ENCODE measurements around the gene SLC12A2.

Gene SLC12A2

DNA sequence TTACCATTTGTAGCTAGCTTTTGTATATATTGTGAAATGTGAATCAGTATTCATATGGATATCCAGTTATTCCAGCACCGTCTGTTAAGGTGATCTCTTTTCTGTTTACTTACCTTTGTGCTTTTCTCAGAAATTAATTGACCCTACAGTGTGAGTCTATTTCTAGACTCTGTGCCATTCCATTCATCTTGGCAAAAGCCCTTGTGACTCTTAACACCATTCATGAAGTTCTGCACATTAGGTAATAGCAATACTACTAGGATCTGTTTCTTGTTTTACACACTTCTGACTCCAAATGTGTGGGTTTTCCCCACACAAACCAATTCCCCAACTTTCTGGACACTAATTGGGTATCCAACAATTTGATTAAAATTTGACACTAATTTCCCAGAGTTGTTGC is 40.4 kb downstream of the SLC12A2 start:
- TF ChIP-seq, protein P1, sequence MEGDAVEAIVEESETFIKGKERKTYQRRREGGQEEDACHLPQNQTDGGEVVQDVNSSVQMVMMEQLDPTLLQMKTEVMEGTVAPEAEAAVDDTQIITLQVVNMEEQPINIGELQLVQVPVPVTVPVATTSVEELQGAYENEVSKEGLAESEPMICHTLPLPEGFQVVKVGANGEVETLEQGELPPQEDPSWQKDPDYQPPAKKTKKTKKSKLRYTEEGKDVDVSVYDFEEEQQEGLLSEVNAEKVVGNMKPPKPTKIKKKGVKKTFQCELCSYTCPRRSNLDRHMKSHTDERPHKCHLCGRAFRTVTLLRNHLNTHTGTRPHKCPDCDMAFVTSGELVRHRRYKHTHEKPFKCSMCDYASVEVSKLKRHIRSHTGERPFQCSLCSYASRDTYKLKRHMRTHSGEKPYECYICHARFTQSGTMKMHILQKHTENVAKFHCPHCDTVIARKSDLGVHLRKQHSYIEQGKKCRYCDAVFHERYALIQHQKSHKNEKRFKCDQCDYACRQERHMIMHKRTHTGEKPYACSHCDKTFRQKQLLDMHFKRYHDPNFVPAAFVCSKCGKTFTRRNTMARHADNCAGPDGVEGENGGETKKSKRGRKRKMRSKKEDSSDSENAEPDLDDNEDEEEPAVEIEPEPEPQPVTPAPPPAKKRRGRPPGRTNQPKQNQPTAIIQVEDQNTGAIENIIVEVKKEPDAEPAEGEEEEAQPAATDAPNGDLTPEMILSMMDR (IDR thresholded peaks at IDR 0.05; ENCODE audit: low read length, missing control alignments) = no peak
- no peak overlapping the region for H3K4me3 ChIP-seq (replicated peaks; ENCODE audit: low read depth, low read length)
- DNase-seq (ENCODE audit: low read depth) = no peak

DNA sequence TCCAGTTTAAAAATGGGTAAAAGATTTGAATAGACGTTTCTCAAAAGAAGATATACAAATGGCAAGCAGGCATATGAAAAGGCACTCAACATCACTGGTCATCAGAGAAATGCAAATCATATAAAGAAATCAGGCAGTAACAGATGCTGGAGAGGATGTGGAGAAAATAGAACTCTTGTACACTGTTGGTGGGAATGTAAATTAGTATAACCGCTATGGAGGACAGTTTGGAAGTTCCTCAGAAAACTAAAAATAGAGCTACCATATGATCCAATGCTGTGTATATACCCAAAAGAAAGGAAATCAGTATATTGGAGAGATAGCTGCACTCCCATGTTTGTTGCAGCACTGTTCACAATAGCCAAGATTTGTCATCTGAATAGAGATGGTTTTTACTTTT is 42.7 kb downstream of the SLC12A2 start:
- TF ChIP-seq, protein P1 (IDR thresholded peaks at IDR 0.05; ENCODE audit: low read length, missing control alignments) = no peak
- no peak overlapping the region for H3K4me3 ChIP-seq (replicated peaks; ENCODE audit: low read depth, low read length)
- DNase-seq (ENCODE audit: low read depth) = no peak

DNA sequence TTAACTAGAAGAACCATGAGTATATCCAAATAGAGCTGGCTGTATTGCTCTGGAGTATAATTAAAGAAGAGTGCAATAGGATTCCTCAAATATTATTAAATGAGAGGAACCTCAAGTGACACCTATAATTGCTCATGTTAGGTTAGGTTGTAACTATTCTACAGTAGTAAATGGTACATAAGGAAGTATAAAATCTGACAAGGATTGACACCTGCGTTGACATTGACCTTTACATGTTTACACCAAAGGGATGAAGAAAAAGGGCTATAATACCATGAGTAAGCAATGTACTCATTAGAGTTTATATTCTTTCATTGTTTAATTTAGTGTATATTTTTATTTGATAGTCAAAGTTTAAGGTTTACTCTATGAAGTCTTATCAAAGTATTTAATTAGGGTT is 48.9 kb downstream of the SLC12A2 start:
- no peak overlapping the region for H3K4me3 ChIP-seq (replicated peaks; ENCODE audit: low read depth, low read length)
- no peak for DNase-seq (ENCODE audit: low read depth)
- TF ChIP-seq, protein P1 (IDR thresholded peaks at IDR 0.05; ENCODE audit: low read length, missing control alignments) = no peak

DNA sequence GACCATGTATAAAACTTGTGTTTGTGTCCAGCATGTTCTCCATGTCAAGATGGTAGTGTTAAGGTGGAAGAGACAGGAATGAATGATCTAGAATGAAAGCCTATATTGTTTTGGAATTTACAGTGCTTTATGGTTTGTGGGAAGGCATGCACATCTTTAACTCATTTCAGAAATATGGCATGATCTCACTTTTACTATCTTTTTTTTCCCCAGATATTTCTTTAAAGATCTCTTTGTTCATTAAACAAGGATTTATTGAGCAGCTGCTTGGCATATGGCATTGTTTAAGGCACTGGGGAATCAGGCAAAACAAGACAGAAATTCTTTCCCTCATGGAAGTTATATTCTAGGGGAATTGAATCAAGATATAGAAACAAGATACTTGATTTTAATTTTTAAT is 51.7 kb downstream of the SLC12A2 start:
- TF ChIP-seq, protein P1 (IDR thresholded peaks at IDR 0.05; ENCODE audit: low read length, missing control alignments) = no peak
- no peak for DNase-seq (ENCODE audit: low read depth)
- no peak overlapping the region for H3K4me3 ChIP-seq (replicated peaks; ENCODE audit: low read depth, low read length)

DNA sequence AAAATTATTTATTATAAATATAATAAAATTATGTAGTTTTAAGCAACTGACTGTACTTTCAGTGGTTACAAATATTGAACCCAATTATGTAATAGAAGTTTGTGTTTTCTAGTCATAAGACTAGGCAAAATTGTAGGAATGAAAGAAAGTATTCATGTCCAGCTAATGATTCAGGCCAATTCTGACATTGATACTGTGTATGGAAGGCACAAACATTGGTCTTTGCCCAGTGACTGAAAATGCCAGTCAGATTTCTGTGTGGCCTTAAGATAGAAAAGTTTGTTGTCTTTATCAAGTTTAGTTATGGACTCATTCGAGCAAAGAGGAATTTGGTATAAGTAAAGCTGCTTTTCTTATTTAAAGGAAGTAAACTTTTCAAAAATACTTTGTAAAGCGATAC is 60.3 kb downstream of the SLC12A2 start:
- TF ChIP-seq, protein P1 (IDR thresholded peaks at IDR 0.05; ENCODE audit: low read length, missing control alignments) = no peak
- DNase-seq (ENCODE audit: low read depth) = no peak
- H3K4me3 ChIP-seq (replicated peaks; ENCODE audit: low read depth, low read length) = no peak overlapping the region

DNA sequence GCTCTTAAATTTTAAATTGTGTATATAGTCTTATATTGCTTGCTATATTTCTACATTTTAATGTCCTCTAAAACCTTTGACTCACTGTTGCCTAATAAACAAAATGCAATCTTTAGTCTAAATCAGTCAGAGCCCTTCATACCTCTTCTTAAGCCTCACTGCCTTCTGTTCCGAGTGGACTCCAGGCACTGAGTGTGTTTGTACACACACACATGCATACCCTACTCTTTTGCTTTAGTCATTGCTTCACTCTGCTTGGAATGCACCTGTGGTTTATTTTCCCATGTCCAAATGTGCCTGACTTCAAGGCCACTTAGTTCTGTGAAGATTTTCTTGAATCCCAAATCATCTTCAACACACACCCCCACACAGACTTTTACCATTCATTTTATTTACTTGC is 60.9 kb downstream of the SLC12A2 start:
- DNase-seq (ENCODE audit: low read depth) = peak; percentile 18
- TF ChIP-seq, protein P1 (IDR thresholded peaks at IDR 0.05; ENCODE audit: low read length, missing control alignments) = no peak
- H3K4me3 ChIP-seq (replicated peaks; ENCODE audit: low read depth, low read length) = no peak overlapping the region

- TF ChIP-seq, protein P1 (IDR thresholded peaks at IDR 0.05; ENCODE audit: low read length, missing control alignments) = no peak
- H3K4me3 ChIP-seq (replicated peaks; ENCODE audit: low read depth, low read length) = no peak overlapping the region
These were observed 63.1 kb downstream of the SLC12A2 start for GRCh38 chr5:128146671-128147070.

More at GRCh38 chr5:128146671-128147070, 63.1 kb downstream of the SLC12A2 start:
- peak; percentile 11 for DNase-seq (ENCODE audit: low read depth)
